ENCODE results near the gene TSPAN12.
A peak's percentile ranks its signal among the peaks of the same experiment; 100 is the strongest.
"Not testable (repeated sequence)": the region's sequence is repeated elsewhere in the genome, so short reads cannot be mapped to it uniquely, and the experiment has no call there.

Gene TSPAN12

GRCh38 chr7:120805636-120806388, 52.1 kb downstream of the TSPAN12 start:
- DNase-seq (ENCODE audit: low read depth) = peak; percentile 20

- DNase-seq (ENCODE audit: low read depth) = no peak
Measured at GRCh38 chr7:120802751-120803150, 55.2 kb downstream of the TSPAN12 start.

GRCh38 chr7:120799813-120800475, 58.0 kb downstream of the TSPAN12 start:
- no peak for DNase-seq (ENCODE audit: low read depth)

GRCh38 chr7:120799147-120799546, 58.8 kb downstream of the TSPAN12 start:
- DNase-seq (ENCODE audit: low read depth) = no peak

- no peak for DNase-seq (ENCODE audit: low read depth)
Measured at GRCh38 chr7:120797026-120797645, 60.8 kb downstream of the TSPAN12 start.

GRCh38 chr7:120794106-120794729, 63.7 kb downstream of the TSPAN12 start:
- no peak for DNase-seq (ENCODE audit: low read depth)

- DNase-seq (ENCODE audit: low read depth) = no peak
Measured at GRCh38 chr7:120793213-120793936, 64.6 kb downstream of the TSPAN12 start.

GRCh38 chr7:120792861-120793130, 65.1 kb downstream of the TSPAN12 start:
- no peak for DNase-seq (ENCODE audit: low read depth)

- peak; percentile 47 for DNase-seq (ENCODE audit: low read depth)
Measured at GRCh38 chr7:120792091-120792860, 65.7 kb downstream of the TSPAN12 start.

GRCh38 chr7:120785095-120785494, 72.8 kb downstream of the TSPAN12 start:
- DNase-seq (ENCODE audit: low read depth) = no peak

- no peak for DNase-seq (ENCODE audit: low read depth)
Measured at GRCh38 chr7:120783721-120784120, 74.2 kb downstream of the TSPAN12 start.

GRCh38 chr7:120783273-120783672, 74.7 kb downstream of the TSPAN12 start:
- no peak for DNase-seq (ENCODE audit: low read depth)

- DNase-seq (ENCODE audit: low read depth) = not testable (repeated sequence)
Measured at GRCh38 chr7:120781924-120782323, 76.0 kb downstream of the TSPAN12 start.

- DNase-seq (ENCODE audit: low read depth) = no peak
Measured at GRCh38 chr7:120780938-120781337, 77.0 kb downstream of the TSPAN12 start.

GRCh38 chr7:120780451-120780850, 77.5 kb downstream of the TSPAN12 start:
- not testable (repeated sequence) for DNase-seq (ENCODE audit: low read depth)

- not testable (repeated sequence) for DNase-seq (ENCODE audit: low read depth)
Measured at GRCh38 chr7:120779078-120779477, 78.9 kb downstream of the TSPAN12 start.

- DNase-seq (ENCODE audit: low read depth) = no peak
Measured at GRCh38 chr7:120775755-120776154, 82.2 kb downstream of the TSPAN12 start.

- DNase-seq (ENCODE audit: low read depth) = no peak
Measured at GRCh38 chr7:120774481-120774880, 83.5 kb downstream of the TSPAN12 start.

- no peak for DNase-seq (ENCODE audit: low read depth)
Measured at GRCh38 chr7:120770206-120770605, 87.7 kb downstream of the TSPAN12 start.

- DNase-seq (ENCODE audit: low read depth) = no peak
Measured at GRCh38 chr7:120760851-120761250, 97.1 kb downstream of the TSPAN12 start.

GRCh38 chr7:120760050-120760449, 97.9 kb downstream of the TSPAN12 start:
- no peak for DNase-seq (ENCODE audit: low read depth)

Measured in stimulated activated CD8-positive, alpha-beta memory T cell treated with anti-CD3 and anti-CD28 coated beads, Interleukin-4, amount 100 ng/mL, for 24 hours (primary cell).